GM10266 (cell line): Measurements from ENCODE around the gene TXNIP.

ENCODE experiments used
- DNase-seq: peaks from one replicate; pipeline ENCODE4 v3.0.0; 2012; ENCODE audit errors: extremely low spot score
- CTCF ChIP-seq: IDR thresholded peaks from 2 replicates; pipeline ENCODE4 v1.5.1; 2012; ENCODE audit warnings: mild to moderate bottlenecking, low read depth; ENCODE audit not compliant: control insufficient read depth, insufficient read depth; ENCODE audit errors: missing control alignments

TXNIP gene

GRCh38 chr1:145956361-145956760 lies 40.0 kb downstream of the TXNIP start:
- no peak for DNase-seq
- no peak for TF ChIP-seq CTCF

GRCh38 chr1:145955436-145955835 lies 40.9 kb downstream of the TXNIP start:
- no peak for DNase-seq
- TF ChIP-seq CTCF = no peak

GRCh38 chr1:145953861-145954260 lies 42.5 kb downstream of the TXNIP start:
- DNase-seq = no peak
- no peak for TF ChIP-seq CTCF

GRCh38 chr1:145952903-145953302 lies 43.5 kb downstream of the TXNIP start:
- DNase-seq = no peak
- no peak for TF ChIP-seq CTCF

- TF ChIP-seq CTCF = no peak
- no peak for DNase-seq
Measured at GRCh38 chr1:145951526-145951925, 44.9 kb downstream of the TXNIP start.

- no peak for DNase-seq
- no peak for TF ChIP-seq CTCF
Measured at GRCh38 chr1:145949219-145949618, 47.2 kb downstream of the TXNIP start.

- TF ChIP-seq CTCF = no peak
- DNase-seq = no peak
Measured at GRCh38 chr1:145947551-145947950, 48.8 kb downstream of the TXNIP start.

GRCh38 chr1:145946477-145946986 lies 49.8 kb downstream of the TXNIP start:
- no peak for TF ChIP-seq CTCF
- no peak for DNase-seq
